Transverse colon (tissue), 4 donors: Measurements from ENCODE around the gene RNF214.
A peak's percentile ranks its signal among the peaks of the same experiment; 100 is the strongest.

ENCODE experiments used
- CTCF ChIP-seq, 5 experiments: fragments of 200-600 bp in 3 of 5; fragments of 450-650 bp in 2 of 5; sonication (generic) in 3 of 5; IDR thresholded peaks; 1 replicate in 2 of 5; 2 replicates in 3 of 5; pipeline ENCODE4 v1.5.1; 2016 to 2017; ENCODE audit warnings: antibody characterized with exemption in 5 of 5, inconsistent platforms in 3 of 5, mild to moderate bottlenecking in 2 of 5, moderate library complexity in 1 of 5
- EP300 ChIP-seq: sonication (generic); formaldehyde crosslinking; IDR thresholded peaks from one replicate; pipeline ENCODE4 v1.6.1; 2017; ENCODE audit warnings: antibody characterized with exemption, low read depth
- POLR2A ChIP-seq: fragments of 450-650 bp; IDR thresholded peaks from one replicate; pipeline ENCODE4 v1.6.1; 2016; ENCODE audit warnings: antibody characterized with exemption, mild to moderate bottlenecking, moderate library complexity
- POLR2AphosphoS5 ChIP-seq, 3 donors: sonication (generic); formaldehyde crosslinking; IDR thresholded peaks; one replicate each; pipeline ENCODE4 v1.6.1; 2016; ENCODE audit warnings: antibody characterized with exemption in 3 of 3

- no peak for TF ChIP-seq CTCF (IDR thresholded peaks at IDR 0.05)
- TF ChIP-seq POLR2AphosphoS5 (IDR thresholded peaks at IDR 0.05) = peak; percentile 23 to 51 (median 26)
- no peak for TF ChIP-seq POLR2A
- TF ChIP-seq EP300 = peak; percentile 20
Measured at GRCh38 chr11:117217141-117218084, 15.1 kb upstream of the RNF214 start.
